ENCODE measurements around the gene BACE2.

The BACE2 gene

DNA sequence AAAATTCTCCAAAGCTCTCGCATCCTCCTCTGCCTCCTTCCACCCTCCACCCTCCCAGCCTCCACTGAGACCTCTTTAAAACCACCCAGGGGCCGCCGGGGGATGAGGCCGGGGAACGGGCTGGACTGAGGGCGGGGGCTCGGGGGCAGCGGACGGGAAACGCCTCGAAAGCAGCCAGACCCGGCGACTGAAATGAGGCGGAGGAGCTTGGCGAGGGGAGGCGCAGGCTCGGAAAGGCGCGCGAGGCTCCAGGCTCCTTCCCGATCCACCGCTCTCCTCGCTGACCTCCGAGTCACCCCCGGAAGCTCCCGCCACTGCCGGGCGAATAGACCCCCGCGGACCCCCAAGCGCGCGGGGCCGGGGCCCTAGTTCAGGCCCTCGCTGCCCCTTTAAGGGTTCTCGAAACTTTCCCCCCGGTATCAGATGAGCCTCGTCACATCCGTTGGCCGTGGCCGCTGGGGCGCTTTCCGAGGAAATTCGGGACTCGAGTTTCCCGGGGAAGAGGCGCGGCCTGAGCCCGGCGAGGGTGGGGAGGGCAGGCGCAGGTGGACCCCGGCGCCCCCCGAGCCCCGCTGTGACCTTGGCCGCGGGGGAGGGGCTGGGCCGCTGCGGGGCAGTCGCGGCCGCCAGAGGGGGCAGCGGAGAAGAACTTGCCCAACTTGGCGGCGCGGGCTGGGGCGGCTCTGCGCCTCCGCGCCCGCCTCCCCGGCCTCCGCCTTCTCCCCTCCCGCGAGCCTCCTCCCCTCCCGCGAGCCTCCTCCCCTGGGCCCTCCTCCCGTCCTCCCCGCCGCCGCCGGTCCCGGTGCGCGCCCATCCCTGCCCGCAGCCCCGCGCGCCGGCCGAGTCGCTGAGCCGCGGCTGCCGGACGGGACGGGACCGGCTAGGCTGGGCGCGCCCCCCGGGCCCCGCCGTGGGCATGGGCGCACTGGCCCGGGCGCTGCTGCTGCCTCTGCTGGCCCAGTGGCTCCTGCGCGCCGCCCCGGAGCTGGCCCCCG is at the start of gene BACE2:
Gene BACE2 (plus strand): TSS at position 813 of the 995 bp plus-strand sequence. CDS start 104 bp downstream, at position 917.
- Mint-ChIP-seq H3K9me3 (no peaks in the 10 kb centered on the region), H3K27me3 (ENCODE audit: low read depth) (peaks cover 23% of the 10 kb centered on the region), H3K4me3 (peak within 1 kb of the TSS; percentile 89 to 96 (median 92)), H3K36me3 (ENCODE audit: low read depth) (no peaks in the 10 kb centered on the region), H3K4me1 (peaks cover 27% of the 10 kb centered on the region), H3K27ac (peak within 1 kb of the TSS in 2 of 3 experiments; percentile 83 to 90)
- peak; percentile 50 to 75 (median 58) for TF ChIP-seq CTCF (IDR thresholded peaks at IDR 0.05; ENCODE audit: unreplicated experiment in 3 of 3)

GRCh38 chr21:41119901-41120300 is 48.1 kb upstream of the BACE2 start:
- H3K4me1 Mint-ChIP-seq = peaks cover 4% of the 10 kb centered on the region
- H3K36me3 Mint-ChIP-seq (ENCODE audit: low read depth) = no peaks in the 10 kb centered on the region
- no peak overlapping the region for H3K27ac Mint-ChIP-seq
- peaks cover 3% of the 10 kb centered on the region for H3K27me3 Mint-ChIP-seq (ENCODE audit: low read depth)
- TF ChIP-seq CTCF (IDR thresholded peaks at IDR 0.05; ENCODE audit: unreplicated experiment in 3 of 3) = no peak
- no peaks in the 10 kb centered on the region for H3K9me3 Mint-ChIP-seq
- H3K4me3 Mint-ChIP-seq = no peak overlapping the region

- Mint-ChIP-seq H3K27me3 (ENCODE audit: low read depth) (peaks cover 3% of the 10 kb centered on the region), H3K4me1 (peaks cover 4% of the 10 kb centered on the region), H3K9me3 (no peaks in the 10 kb centered on the region), H3K4me3 (no peak overlapping the region), H3K27ac (no peak overlapping the region), H3K36me3 (ENCODE audit: low read depth) (no peaks in the 10 kb centered on the region)
- no peak for TF ChIP-seq CTCF (IDR thresholded peaks at IDR 0.05; ENCODE audit: unreplicated experiment in 3 of 3)
Observed at GRCh38 chr21:41120997-41121396, 47.0 kb upstream of the BACE2 start.

DNA sequence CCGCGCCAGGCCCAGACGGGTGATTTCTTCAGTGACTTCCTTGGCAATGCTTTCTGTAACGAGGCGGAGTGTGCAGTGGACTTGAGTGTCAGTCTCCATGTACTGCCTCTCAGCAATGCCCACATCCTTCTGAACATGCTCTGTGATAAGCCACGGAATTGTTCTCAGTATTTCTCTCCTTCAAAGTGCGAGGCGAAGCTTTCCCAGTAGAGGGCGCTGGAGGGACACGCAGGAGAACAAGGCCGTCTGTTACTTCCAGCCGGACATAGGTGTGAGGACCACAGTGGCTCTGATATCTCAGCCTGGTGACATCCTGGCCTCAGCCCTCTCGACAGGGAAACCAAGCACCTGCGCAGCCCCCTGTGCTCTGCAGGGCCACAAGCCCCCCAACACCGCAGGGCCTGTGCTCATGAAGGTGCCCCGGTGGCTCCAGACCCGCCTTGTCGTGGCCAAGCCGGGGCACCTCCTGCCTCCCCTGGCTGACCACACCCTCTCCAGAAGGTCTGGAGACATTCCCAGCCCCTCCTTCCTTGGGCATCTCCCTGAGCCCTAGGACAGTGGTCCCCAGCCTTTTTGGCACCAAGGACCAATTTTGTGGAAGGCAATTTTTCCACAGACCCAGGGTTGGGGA is 46.1 kb upstream of the BACE2 start:
- no peak overlapping the region for H3K27ac Mint-ChIP-seq
- peaks cover 8% of the 10 kb centered on the region for H3K27me3 Mint-ChIP-seq (ENCODE audit: low read depth)
- no peaks in the 10 kb centered on the region for H3K36me3 Mint-ChIP-seq (ENCODE audit: low read depth)
- TF ChIP-seq CTCF (IDR thresholded peaks at IDR 0.05; ENCODE audit: unreplicated experiment in 3 of 3) = peak; percentile 63 to 77 (median 70)
- no peaks in the 10 kb centered on the region for H3K9me3 Mint-ChIP-seq
- no peak overlapping the region for H3K4me3 Mint-ChIP-seq
- H3K4me1 Mint-ChIP-seq = peaks cover 4% of the 10 kb centered on the region

- H3K27me3 Mint-ChIP-seq (ENCODE audit: low read depth) = peaks cover 11% of the 10 kb centered on the region
- no peaks in the 10 kb centered on the region for H3K36me3 Mint-ChIP-seq (ENCODE audit: low read depth)
- H3K27ac Mint-ChIP-seq = no peak overlapping the region
- TF ChIP-seq CTCF (IDR thresholded peaks at IDR 0.05; ENCODE audit: unreplicated experiment in 3 of 3) = no peak
- no peak overlapping the region for H3K4me3 Mint-ChIP-seq
- H3K9me3 Mint-ChIP-seq = peaks cover 9% of the 10 kb centered on the region
- peaks cover 4% of the 10 kb centered on the region for H3K4me1 Mint-ChIP-seq
Observed at GRCh38 chr21:41124641-41125201, 43.2 kb upstream of the BACE2 start.
